ENCODE data around the gene IGDCC3. TPM values are rescaled to one million over a fixed set of nuclear protein-coding genes. Genes with fewer than 3 reads are reported as not detected.

Gene IGDCC3
- total and polyA plus RNA-seq, 2 donors (not counting 3 experiments of a cell fraction or from before 2014, with no cell fraction given): 0.03 TPM; not detected in 1

DNA sequence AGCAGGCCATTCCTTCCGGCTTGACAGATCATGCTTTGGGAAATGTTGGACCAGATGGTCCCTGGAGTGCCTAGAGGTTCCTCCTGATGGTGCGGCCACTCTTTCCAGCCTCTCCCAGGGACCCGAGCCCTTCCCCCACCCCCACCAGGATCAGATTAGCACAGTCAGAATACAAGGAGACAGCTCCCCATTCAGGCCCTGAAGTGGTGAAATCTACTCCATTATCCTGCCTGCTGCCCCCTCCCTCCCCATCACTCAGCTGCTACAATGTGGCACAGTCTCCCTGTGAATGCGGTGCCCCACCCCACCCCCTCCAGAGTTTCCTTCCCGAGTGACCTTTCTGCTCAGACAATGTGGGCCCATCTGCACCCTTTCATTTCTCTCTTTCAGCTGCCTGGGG, 43.9 kb downstream of the IGDCC3 start:
- no TSS peak for BruUV-seq (replicated peaks)
- H3K36me3 ChIP-seq (ENCODE audit: control insufficient read depth in 2 of 2, extremely low read depth in 1 of 2, insufficient read depth in 2 of 2, low read length in 2 of 2): no peaks in the 10 kb centered on the region
- no peak overlapping the region for H3K4me3 ChIP-seq (replicated peaks in 1 of 3; ENCODE audit: insufficient read depth in 1 of 3, low read depth in 1 of 3, low read length in 3 of 3)
- TF ChIP-seq FOS (IDR thresholded peaks at IDR 0.05; ENCODE audit: borderline replicate concordance, insufficient read depth, low read length) (no peak), GATA2 (IDR thresholded peaks at IDR 0.05; ENCODE audit: insufficient read depth, insufficient read length, low read depth, low read length) (no peak)
- intact Hi-C loops (cut with micrococcal nuclease) (no loop called here), dilution Hi-C loops (cut with MboI; ENCODE audit: extremely low pct_ligation_motif_present, low sequenced_read_pairs) (no loop called here)
- no peaks in the 10 kb centered on the region for H3K79me2 ChIP-seq (ENCODE audit: control insufficient read depth, insufficient read depth, low read length)
- H3K4me1 ChIP-seq (ENCODE audit: control insufficient read depth, extremely low read depth, insufficient read depth, low read length): no peaks in the 10 kb centered on the region
- no peaks in the 10 kb centered on the region for H3K9me1 ChIP-seq (replicated peaks; ENCODE audit: control insufficient read depth, extremely low read depth, insufficient read depth, low read length)
- H3K9ac ChIP-seq (replicated peaks; ENCODE audit: extremely low read depth, insufficient read depth, low read length): no peak overlapping the region
- H2AFZ ChIP-seq (ENCODE audit: low read depth, low read length): no peak overlapping the region
- DNase-seq (ENCODE audit: low read depth, low spot score): no peak
- no peak overlapping the region for H3K27ac ChIP-seq (ENCODE audit: insufficient read depth, low read depth, low read length)
- no peaks in the 10 kb centered on the region for H3K9me3 ChIP-seq (replicated peaks; ENCODE audit: control insufficient read depth, insufficient read depth, low read length)
- peaks cover 0 to 3% of the 10 kb centered on the region in 2 experiments for H3K27me3 ChIP-seq (ENCODE audit: control insufficient read depth in 2 of 2, insufficient read depth in 2 of 2, low read length in 2 of 2)
- CTCF ChIA-PET: no interaction called here
- no peak overlapping the region for H3K4me2 ChIP-seq (ENCODE audit: insufficient read depth, low read length)
- no peaks in the 10 kb centered on the region for H4K20me1 ChIP-seq (replicated peaks; ENCODE audit: control insufficient read depth, extremely low read depth, insufficient read depth, low read length)
- no peak for FAIRE-seq
- POLR2A ChIA-PET: no interaction called here

DNA sequence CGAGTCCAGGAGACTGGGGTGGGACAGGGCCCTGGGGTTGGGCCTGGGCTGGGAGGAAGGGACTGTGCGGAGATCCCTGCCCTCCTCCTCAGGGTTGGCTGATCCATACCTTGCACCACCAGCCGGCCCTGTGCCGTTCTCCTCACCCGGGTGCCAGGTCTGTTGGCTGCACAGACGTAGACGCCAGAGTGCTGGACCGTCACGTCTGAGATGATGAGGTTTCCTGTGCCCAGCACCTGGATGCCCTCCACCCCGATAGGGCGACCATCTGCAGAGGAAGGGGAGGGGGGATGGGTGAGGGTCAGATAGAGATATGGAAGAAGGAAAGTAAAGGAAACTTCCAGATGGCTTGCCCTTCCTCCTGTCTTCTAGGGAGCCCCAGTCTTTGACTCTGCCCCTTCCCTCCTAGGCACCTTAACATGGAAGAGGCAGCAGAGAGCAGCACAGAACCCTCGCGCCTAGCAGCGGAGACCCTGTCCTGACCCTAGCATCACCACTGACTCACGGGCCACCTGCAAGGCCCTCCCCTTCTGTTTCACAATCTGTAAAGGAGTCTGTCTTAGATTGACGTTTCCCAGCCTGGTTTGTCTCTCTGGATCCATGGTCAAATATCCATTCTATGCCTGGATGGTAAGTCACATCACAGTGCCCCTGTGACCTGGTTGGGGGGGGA, 44.5 kb downstream of the IGDCC3 start:
- Histone ChIP-seq H3K36me3 (ENCODE audit: control insufficient read depth in 2 of 2, extremely low read depth in 1 of 2, insufficient read depth in 2 of 2, low read length in 2 of 2) (no peaks in the 10 kb centered on the region), H4K20me1 (replicated peaks; ENCODE audit: control insufficient read depth, extremely low read depth, insufficient read depth, low read length) (no peaks in the 10 kb centered on the region), H3K79me2 (ENCODE audit: control insufficient read depth, insufficient read depth, low read length) (no peaks in the 10 kb centered on the region), H3K27me3 (ENCODE audit: control insufficient read depth in 2 of 2, insufficient read depth in 2 of 2, low read length in 2 of 2) (peaks cover 0 to 3% of the 10 kb centered on the region in 2 experiments), H3K27ac (ENCODE audit: insufficient read depth, low read depth, low read length) (no peak overlapping the region), H3K4me2 (ENCODE audit: insufficient read depth, low read length) (no peak overlapping the region), H3K9me1 (replicated peaks; ENCODE audit: control insufficient read depth, extremely low read depth, insufficient read depth, low read length) (no peaks in the 10 kb centered on the region), H3K9ac (replicated peaks; ENCODE audit: extremely low read depth, insufficient read depth, low read length) (no peak overlapping the region), H3K4me1 (ENCODE audit: control insufficient read depth, extremely low read depth, insufficient read depth, low read length) (no peaks in the 10 kb centered on the region), H3K9me3 (replicated peaks; ENCODE audit: control insufficient read depth, insufficient read depth, low read length) (no peaks in the 10 kb centered on the region), H2AFZ (ENCODE audit: low read depth, low read length) (no peak overlapping the region), H3K4me3 (replicated peaks in 1 of 3; ENCODE audit: insufficient read depth in 1 of 3, low read depth in 1 of 3, low read length in 3 of 3) (no peak overlapping the region)
- TF ChIP-seq EZH2 (IDR thresholded peaks at IDR 0.05; ENCODE audit: borderline replicate concordance, low read depth, low read length, severe bottlenecking) (no peak), POLR2AphosphoS5 (IDR thresholded peaks at IDR 0.05; ENCODE audit: insufficient read depth, low read depth, low read length) (no peak), FOS (IDR thresholded peaks at IDR 0.05; ENCODE audit: borderline replicate concordance, insufficient read depth, low read length) (no peak), POLR2A (IDR thresholded peaks at IDR 0.05; ENCODE audit: low read depth, low read length) (no peak), MYC (IDR thresholded peaks at IDR 0.05; ENCODE audit: low read depth, low read length) (no peak), JUN (IDR thresholded peaks at IDR 0.05; ENCODE audit: borderline replicate concordance, insufficient read depth, insufficient read length, low read depth) (no peak), GATA2 (IDR thresholded peaks at IDR 0.05; ENCODE audit: insufficient read depth, insufficient read length, low read depth, low read length) (no peak)
- TF ChIP-seq, protein P1, sequence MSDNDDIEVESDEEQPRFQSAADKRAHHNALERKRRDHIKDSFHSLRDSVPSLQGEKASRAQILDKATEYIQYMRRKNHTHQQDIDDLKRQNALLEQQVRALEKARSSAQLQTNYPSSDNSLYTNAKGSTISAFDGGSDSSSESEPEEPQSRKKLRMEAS (IDR thresholded peaks at IDR 0.05; ENCODE audit: insufficient read depth, insufficient read length): no peak
- TF ChIP-seq, protein P2, sequence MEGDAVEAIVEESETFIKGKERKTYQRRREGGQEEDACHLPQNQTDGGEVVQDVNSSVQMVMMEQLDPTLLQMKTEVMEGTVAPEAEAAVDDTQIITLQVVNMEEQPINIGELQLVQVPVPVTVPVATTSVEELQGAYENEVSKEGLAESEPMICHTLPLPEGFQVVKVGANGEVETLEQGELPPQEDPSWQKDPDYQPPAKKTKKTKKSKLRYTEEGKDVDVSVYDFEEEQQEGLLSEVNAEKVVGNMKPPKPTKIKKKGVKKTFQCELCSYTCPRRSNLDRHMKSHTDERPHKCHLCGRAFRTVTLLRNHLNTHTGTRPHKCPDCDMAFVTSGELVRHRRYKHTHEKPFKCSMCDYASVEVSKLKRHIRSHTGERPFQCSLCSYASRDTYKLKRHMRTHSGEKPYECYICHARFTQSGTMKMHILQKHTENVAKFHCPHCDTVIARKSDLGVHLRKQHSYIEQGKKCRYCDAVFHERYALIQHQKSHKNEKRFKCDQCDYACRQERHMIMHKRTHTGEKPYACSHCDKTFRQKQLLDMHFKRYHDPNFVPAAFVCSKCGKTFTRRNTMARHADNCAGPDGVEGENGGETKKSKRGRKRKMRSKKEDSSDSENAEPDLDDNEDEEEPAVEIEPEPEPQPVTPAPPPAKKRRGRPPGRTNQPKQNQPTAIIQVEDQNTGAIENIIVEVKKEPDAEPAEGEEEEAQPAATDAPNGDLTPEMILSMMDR (IDR thresholded peaks at IDR 0.05; ENCODE audit: extremely low read depth in 1 of 2, insufficient read depth in 1 of 2, low read depth in 1 of 2, low read length in 2 of 2): no peak
- no TSS peak for BruUV-seq (replicated peaks)
- DNase-seq (ENCODE audit: low read depth, low spot score): no peak
- intact Hi-C loops (cut with micrococcal nuclease): no loop called here
- dilution Hi-C loops (cut with MboI; ENCODE audit: extremely low pct_ligation_motif_present, low sequenced_read_pairs): no loop called here
- ChIA-PET POLR2A (no interaction called here), CTCF (no interaction called here)
- no peak for FAIRE-seq
